GM21529 (cell line): Measurements from ENCODE around the gene MBD4.
"Not testable (repeated sequence)": the region's sequence is repeated elsewhere in the genome, so short reads cannot be mapped to it uniquely, and the experiment has no call there.

ENCODE experiments used
- ATAC-seq: cut with Tn5 transposase; IDR thresholded peaks from one replicate; pipeline ENCODE4 v1.9.1; 2021; ENCODE audit not compliant: unreplicated experiment

MBD4 gene

GRCh38 chr3:129412542-129413198 is 27.1 kb downstream of the MBD4 start:
- ATAC-seq = no peak

GRCh38 chr3:129410971-129411370 is 28.8 kb downstream of the MBD4 start:
- no peak for ATAC-seq

- no peak for ATAC-seq
Observed at GRCh38 chr3:129409541-129409940, 30.2 kb downstream of the MBD4 start.

GRCh38 chr3:129404610-129405009 is 35.1 kb downstream of the MBD4 start:
- ATAC-seq = peak; percentile 45

GRCh38 chr3:129404130-129404529 is 35.6 kb downstream of the MBD4 start:
- ATAC-seq = no peak

GRCh38 chr3:129403450-129403849 is 36.3 kb downstream of the MBD4 start:
- no peak for ATAC-seq

GRCh38 chr3:129402616-129403015 is 37.1 kb downstream of the MBD4 start:
- no peak for ATAC-seq

GRCh38 chr3:129402210-129402609 is 37.5 kb downstream of the MBD4 start:
- ATAC-seq = no peak

GRCh38 chr3:129399895-129400357 is 39.8 kb downstream of the MBD4 start:
- peak; percentile 21 for ATAC-seq

GRCh38 chr3:129399145-129399894 is 40.4 kb downstream of the MBD4 start:
- peak; percentile 82 for ATAC-seq

- peak; percentile 25 for ATAC-seq
Observed at GRCh38 chr3:129398803-129399144, 41.0 kb downstream of the MBD4 start.

- ATAC-seq = not testable (repeated sequence)
Observed at GRCh38 chr3:129393760-129394564, 45.8 kb downstream of the MBD4 start.

- no peak for ATAC-seq
Observed at GRCh38 chr3:129393271-129393670, 46.5 kb downstream of the MBD4 start.

- ATAC-seq = not testable (repeated sequence)
Observed at GRCh38 chr3:129392106-129392887, 47.5 kb downstream of the MBD4 start.

- ATAC-seq = not testable (repeated sequence)
Observed at GRCh38 chr3:129391583-129391982, 48.2 kb downstream of the MBD4 start.

- ATAC-seq = no peak
Observed at GRCh38 chr3:129389572-129389937, 50.2 kb downstream of the MBD4 start.

GRCh38 chr3:129388791-129389571 is 50.8 kb downstream of the MBD4 start:
- not testable (repeated sequence) for ATAC-seq

GRCh38 chr3:129387487-129387886 is 52.3 kb downstream of the MBD4 start:
- ATAC-seq = no peak

GRCh38 chr3:129386984-129387383 is 52.8 kb downstream of the MBD4 start:
- no peak for ATAC-seq

- not testable (repeated sequence) for ATAC-seq
Observed at GRCh38 chr3:129385507-129385906, 54.2 kb downstream of the MBD4 start.
